ENCODE data around the gene TMEM161A.

The TMEM161A gene

GRCh38 chr19:19160461-19161035, 22.3 kb upstream of the TMEM161A start:
- H3K4me1 ChIP-seq: no peaks in the 10 kb centered on the region
- TF ChIP-seq CTCF (IDR thresholded peaks at IDR 0.05): no peak
- H3K27me3 ChIP-seq: no peaks in the 10 kb centered on the region
- no peaks in the 10 kb centered on the region for H3K9me3 ChIP-seq
- H3K36me3 ChIP-seq: peaks cover 8 to 16% (median 13%) of the 10 kb centered on the region in 3 donors
- no peak overlapping the region for H3K27ac ChIP-seq
- DNase-seq: no peak
- H3K4me3 ChIP-seq: no peak overlapping the region
- intact Hi-C loops (cut with DNase I; ENCODE audit: low total_unique reads): no loop called here

DNA sequence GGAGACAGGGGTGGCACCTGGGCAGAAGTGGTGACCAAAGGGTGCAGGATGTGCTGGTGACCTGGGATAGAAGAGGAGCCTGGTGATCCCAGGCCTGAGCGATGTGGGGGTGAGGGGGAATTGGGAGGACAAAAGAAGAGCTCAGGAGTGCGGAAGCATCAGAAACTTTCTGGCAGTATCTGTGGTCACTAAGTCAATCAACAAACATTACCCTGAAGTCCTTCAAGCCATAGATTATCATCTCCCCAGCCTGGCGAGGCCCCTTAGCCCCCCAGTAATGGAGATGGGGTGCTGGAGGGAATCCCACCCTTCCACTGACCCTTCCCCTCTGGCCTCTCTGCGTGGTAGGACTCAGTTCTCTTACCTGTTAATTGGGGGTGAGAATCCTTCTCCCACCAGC, 21.3 kb upstream of the TMEM161A start:
- TF ChIP-seq CTCF (IDR thresholded peaks at IDR 0.05): no peak
- intact Hi-C loops (cut with DNase I; ENCODE audit: low total_unique reads): no loop called here
- peaks cover 8 to 16% (median 13%) of the 10 kb centered on the region in 3 donors for H3K36me3 ChIP-seq

DNA sequence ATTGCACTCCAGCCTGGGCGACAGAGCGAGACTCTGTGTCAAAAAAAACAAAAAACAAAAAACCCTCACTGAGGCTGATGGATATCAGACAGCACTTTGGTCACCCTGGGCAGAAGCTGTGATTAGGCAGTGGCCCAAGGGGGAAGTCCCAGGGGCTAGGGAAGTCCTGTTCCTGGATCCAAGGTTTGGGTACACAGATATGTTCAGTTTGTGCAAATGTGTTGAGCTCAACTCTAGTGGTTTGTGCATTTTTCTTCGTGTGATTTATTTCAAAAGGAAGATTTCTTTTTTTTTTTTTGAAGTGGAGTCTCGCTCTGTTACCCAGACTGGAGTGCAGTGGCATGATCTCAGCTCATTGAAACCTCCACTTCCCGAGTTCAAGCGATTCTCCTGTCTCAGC, 19.5 kb upstream of the TMEM161A start:
- H3K27ac ChIP-seq: no peak overlapping the region
- TF ChIP-seq CTCF (IDR thresholded peaks at IDR 0.05): no peak
- intact Hi-C loops (cut with DNase I; ENCODE audit: low total_unique reads): no loop called here
- H3K36me3 ChIP-seq: peaks cover 8 to 16% (median 13%) of the 10 kb centered on the region in 3 donors
- no peak for DNase-seq
- H3K4me3 ChIP-seq: no peak overlapping the region
- no peaks in the 10 kb centered on the region for H3K9me3 ChIP-seq
- no peaks in the 10 kb centered on the region for H3K27me3 ChIP-seq
- H3K4me1 ChIP-seq: no peaks in the 10 kb centered on the region

More for the DNA sequence above, 21.3 kb upstream of the TMEM161A start:
- H3K27me3 ChIP-seq: no peaks in the 10 kb centered on the region
- DNase-seq: no peak
- H3K27ac ChIP-seq: no peak overlapping the region
- no peak overlapping the region for H3K4me3 ChIP-seq
- H3K4me1 ChIP-seq: no peaks in the 10 kb centered on the region
- no peaks in the 10 kb centered on the region for H3K9me3 ChIP-seq

- Histone ChIP-seq H3K4me3 (no peak overlapping the region), H3K36me3 (peaks cover 8 to 16% (median 13%) of the 10 kb centered on the region in 3 donors), H3K27me3 (no peaks in the 10 kb centered on the region), H3K27ac (no peak overlapping the region), H3K9me3 (no peaks in the 10 kb centered on the region), H3K4me1 (no peaks in the 10 kb centered on the region)
- intact Hi-C loops (cut with DNase I; ENCODE audit: low total_unique reads): no loop called here
- TF ChIP-seq CTCF (IDR thresholded peaks at IDR 0.05): no peak
- DNase-seq: no peak
Observed at GRCh38 chr19:19155495-19156219, 17.4 kb upstream of the TMEM161A start.

DNA sequence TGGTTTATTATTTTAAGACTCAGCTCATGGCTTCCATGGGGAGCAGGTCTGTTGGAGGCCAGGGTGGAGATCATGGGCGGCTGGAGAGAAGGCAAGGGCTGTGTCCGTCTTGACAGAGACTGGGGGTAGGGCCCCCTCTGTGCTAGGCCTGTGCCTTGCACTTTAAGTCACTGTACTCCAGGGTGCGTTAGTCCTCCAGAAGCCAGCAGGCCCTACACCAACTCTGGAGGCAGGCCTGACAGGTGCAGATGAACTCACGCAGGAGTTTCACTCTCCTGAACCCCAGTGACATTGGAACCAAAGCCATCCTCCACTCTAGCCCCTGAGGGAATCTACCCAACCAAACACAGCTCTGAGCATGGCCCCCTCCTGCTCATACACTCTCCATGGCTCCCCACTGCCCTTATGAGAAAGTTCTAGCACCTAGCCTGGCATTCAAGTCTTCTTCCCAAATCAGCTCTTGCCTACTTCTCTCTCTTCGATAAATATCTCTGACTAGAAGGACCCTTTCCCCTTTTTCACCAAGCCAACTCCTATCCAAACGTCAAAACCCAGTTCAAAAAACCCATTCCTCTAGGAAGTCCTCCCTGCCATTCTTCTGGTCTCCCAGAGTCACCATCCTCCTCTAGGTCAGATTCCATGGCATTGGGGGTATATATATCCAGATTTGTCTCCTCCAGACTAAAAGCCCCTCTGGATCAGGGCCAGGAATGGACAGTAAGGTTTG, 16.7 kb upstream of the TMEM161A start:
- no peaks in the 10 kb centered on the region for H3K9me3 ChIP-seq
- no peak for TF ChIP-seq CTCF (IDR thresholded peaks at IDR 0.05)
- no peaks in the 10 kb centered on the region for H3K4me1 ChIP-seq
- intact Hi-C loops (cut with DNase I; ENCODE audit: low total_unique reads): no loop called here
- DNase-seq: no peak
- peaks cover 8 to 20% (median 13%) of the 10 kb centered on the region in 3 donors for H3K36me3 ChIP-seq
- H3K27ac ChIP-seq: no peak overlapping the region
- H3K27me3 ChIP-seq: no peaks in the 10 kb centered on the region
- no peak overlapping the region for H3K4me3 ChIP-seq
